SK-N-SH (cell line): Measurements from ENCODE around the gene GJA3. TPM values are rescaled to one million over a fixed set of nuclear protein-coding genes. Genes with fewer than 3 reads are reported as not detected.

Experiments
- CTCF ChIA-PET: fragments of 300-600, 350-600 bp; formaldehyde crosslinking; extraction: SDS; loops from one replicate; lab custom pipeline; 2021; lab: Yijun Ruan, JAX
- POLR2A ChIA-PET: fragments of 350-600 bp; sonication (Branson Sonifier 250); formaldehyde crosslinking; extraction: SDS; loops from one replicate; lab custom pipeline; 2020; ENCODE audit warnings: antibody characterized with exemption, inconsistent platforms; lab: Yijun Ruan, JAX
- DNase-seq: peaks from one replicate; pipeline ENCODE4 v3.0.0; 2012
- H2AFZ ChIP-seq: fragments of 200-600 bp; sonication (generic); 2 replicates; pipeline ENCODE4 v1.8.1; 2016; ENCODE audit warnings: antibody characterized with exemption, mild to moderate bottlenecking, low read depth
- H3F3A ChIP-seq: fragments of 200-600 bp; sonication (generic); replicated peaks from 2 replicates; pipeline ENCODE3; 2016; ENCODE audit warnings: antibody characterized with exemption, mild to moderate bottlenecking; ENCODE audit not compliant: insufficient read depth
- H3K27ac ChIP-seq, 2 experiments: fragments of 200-500 bp in 1 of 2; fragments of 200-600 bp in 1 of 2; sonication (Bioruptor generic) in 1 of 2; sonication (generic), shearing (Covaris generic) in 1 of 2; 2 replicates each; pipeline versions ENCODE4 v1.5.1 to v1.6.1; 2014 to 2016; ENCODE audit warnings: low read depth in 2 of 2, inconsistent platforms in 1 of 2, low read length in 1 of 2, mild to moderate bottlenecking in 1 of 2, mixed read lengths in 1 of 2
- H3K27me3 ChIP-seq: fragments of 200-600 bp; sonication (generic), shearing (Covaris generic); 2 replicates; pipeline ENCODE4 v1.6.1; 2016; ENCODE audit warnings: mixed run types; ENCODE audit not compliant: insufficient read depth
- H3K36me3 ChIP-seq, 2 experiments: fragments of 200-500 bp in 1 of 2; fragments of 200-600 bp in 1 of 2; sonication (Bioruptor generic) in 1 of 2; sonication (generic) in 1 of 2; replicated peaks in 1 of 2; 2 replicates each; pipeline versions ENCODE3 to v1.5.1; 2014 to 2016; ENCODE audit warnings: low read length in 1 of 2, mild to moderate bottlenecking in 1 of 2; ENCODE audit not compliant: insufficient read depth in 2 of 2, control insufficient read depth in 1 of 2
- H3K4me1 ChIP-seq, 2 experiments: fragments of 200-500 bp in 1 of 2; fragments of 200-600 bp in 1 of 2; sonication (Bioruptor generic) in 1 of 2; sonication (generic), shearing (Covaris generic) in 1 of 2; 2 replicates each; pipeline versions ENCODE4 v1.5.1 to v1.6.1; 2014 to 2016; ENCODE audit warnings: low read depth in 1 of 2, low read length in 1 of 2, mixed run types in 1 of 2; ENCODE audit not compliant: insufficient read depth in 2 of 2, control insufficient read depth in 1 of 2
- H3K4me2 ChIP-seq: fragments of 200-600 bp; sonication (generic), shearing (Covaris generic); 2 replicates; pipeline ENCODE4 v1.6.1; 2017; ENCODE audit warnings: mixed run types
- H3K4me3 ChIP-seq, 2 experiments: fragments of 200-500 bp in 1 of 2; fragments of 200-600 bp in 1 of 2; sonication (Bioruptor generic) in 1 of 2; sonication (generic), shearing (Covaris generic) in 1 of 2; 2 replicates each; pipeline versions ENCODE4 v1.5.1 to v1.8.1; 2014 to 2016; ENCODE audit warnings: low read depth in 2 of 2, inconsistent platforms in 1 of 2, low read length in 1 of 2, mild to moderate bottlenecking in 1 of 2, mixed read lengths in 1 of 2, moderate library complexity in 1 of 2
- H3K79me2 ChIP-seq: fragments of 200-600 bp; sonication (generic); 2 replicates; pipeline ENCODE4 v1.8.1; 2017; ENCODE audit warnings: mild to moderate bottlenecking; ENCODE audit not compliant: insufficient read depth
- H3K9ac ChIP-seq: fragments of 200-600 bp; sonication (generic); 2 replicates; pipeline ENCODE4 v1.6.1; 2017; ENCODE audit warnings: mixed run types
- H3K9me2 ChIP-seq: fragments of 200-600 bp; sonication (generic); 2 replicates; pipeline ENCODE4 v1.6.1; 2017; ENCODE audit warnings: mixed run types
- H3K9me3 ChIP-seq: fragments of 200-600 bp; sonication (generic); 2 replicates; pipeline ENCODE4 v1.6.1; 2017; ENCODE audit warnings: mixed run types, mild to moderate bottlenecking, moderate library complexity
- H4K20me1 ChIP-seq: fragments of 200-600 bp; sonication (generic); 2 replicates; pipeline ENCODE4 v1.6.1; 2017; ENCODE audit warnings: mild to moderate bottlenecking, mixed run types; ENCODE audit not compliant: insufficient read depth
- CHD2 ChIP-seq: fragments of 150-350 bp; IDR thresholded peaks from 2 replicates; pipeline ENCODE4 v1.6.1; 2018; ENCODE audit warnings: low read length; ENCODE audit not compliant: partially characterized antibody
- EZH2phosphoT487 ChIP-seq: fragments of 200-600 bp; sonication (generic); IDR thresholded peaks from 2 replicates; pipeline ENCODE4 v1.6.1; 2017; ENCODE audit warnings: low read depth, mixed run types, mild to moderate bottlenecking, antibody characterized with exemption, moderate library complexity, borderline replicate concordance
- FOSL2 ChIP-seq: IDR thresholded peaks from 2 replicates; pipeline ENCODE4 v1.4.0; 2012; ENCODE audit warnings: low read depth, mild to moderate bottlenecking, moderate library complexity, borderline replicate concordance
- JUND ChIP-seq: IDR thresholded peaks from 2 replicates; pipeline ENCODE4 v1.4.0; 2012
- MXI1 ChIP-seq: IDR thresholded peaks from 2 replicates; pipeline ENCODE4 v1.6.1; 2012; ENCODE audit warnings: mild to moderate bottlenecking, low read depth, low read length, improper control_type of control experiment
- NFIC ChIP-seq: IDR thresholded peaks from 2 replicates; pipeline ENCODE4 v1.4.0; 2012; ENCODE audit warnings: borderline replicate concordance
- NRF1 ChIP-seq: IDR thresholded peaks from 2 replicates; pipeline ENCODE4 v1.6.1; 2012; ENCODE audit warnings: low read depth, mild to moderate bottlenecking, low read length
- PBX3 ChIP-seq: IDR thresholded peaks from 2 replicates; pipeline ENCODE4; 2012
- RCOR1 ChIP-seq: fragments of 150-350 bp; IDR thresholded peaks from 2 replicates; pipeline ENCODE4 v1.6.1; 2017; ENCODE audit warnings: antibody characterized with exemption, low read length
- RXRA ChIP-seq: IDR thresholded peaks from 2 replicates; pipeline ENCODE4 v1.4.0; 2012; ENCODE audit warnings: low read depth, mild to moderate bottlenecking, borderline replicate concordance
- USF1 ChIP-seq: IDR thresholded peaks from 2 replicates; pipeline ENCODE4 v1.4.0; 2012; ENCODE audit warnings: low read depth, borderline replicate concordance
- USF2 ChIP-seq: fragments of 150-350 bp; IDR thresholded peaks from 2 replicates; pipeline ENCODE4 v1.6.1; 2017; ENCODE audit warnings: antibody characterized with exemption, low read length, low read depth, borderline replicate concordance
- YY1 ChIP-seq: IDR thresholded peaks from 2 replicates; pipeline ENCODE4 v1.4.0; 2012; ENCODE audit warnings: low read depth, mild to moderate bottlenecking
- WGBS: methylation state at CpG from one replicate; pipeline ENCODE4 v1.1.6; 2017; ENCODE audit warnings: low lambda C conversion rate; 5-methylcytosine and 5-hydroxymethylcytosine counted together
- polyA plus RNA-seq, 3 experiments: library from polyadenylated mRNA; depleted of rRNA; stranded (reverse); fragments of >200 nt; gene quantifications; 2 replicates each; pipeline ENCODE4 v1.2.3, GENCODE V29; 2012

The GJA3 gene
- polyA plus RNA-seq, 1 of the 3 experiments (the other 2 are of a cell fraction) = not detected

GRCh38 chr13:20161275-20161950 lies 561 bp upstream of the GJA3 start:
- peaks cover 14% of the 10 kb centered on the region for H3F3A ChIP-seq
- H3K79me2 ChIP-seq = no peaks in the 10 kb centered on the region
- no peak overlapping the region for H3K9ac ChIP-seq
- H3K9me2 ChIP-seq = no peaks in the 10 kb centered on the region
- peak overlapping the region in 1 of 2 experiments; percentile 16; a peak in 1 of 4 replicates for H3K4me3 ChIP-seq
- ChIA-PET POLR2A (no interaction called here), CTCF (interaction anchor here (0.6 to 1.6 kb wide), 9 partner anchors 9 to 176 kb away, joined by 3 to 10 read pairs (median 3); no protein-coding TSS in a partner anchor)
- no peaks in the 10 kb centered on the region for H3K36me3 ChIP-seq
- peaks cover 84% of the 10 kb centered on the region for H3K27me3 ChIP-seq
- H3K4me2 ChIP-seq = peak overlapping the region; percentile 43; the same call in 1 of the 2 replicates
- H3K4me1 ChIP-seq = no peaks in the 10 kb centered on the region; a peak in 1 of 4 replicates
- 5% methylated on average over 26 of the region's 79 CpGs for whole genome bisulfite sequencing
- no peaks in the 10 kb centered on the region for H3K9me3 ChIP-seq
- no peaks in the 10 kb centered on the region for H4K20me1 ChIP-seq
- TF ChIP-seq MXI1 (no peak), PBX3 (no peak), USF2 (no peak), NRF1 (no peak), CHD2 (no peak), NFIC (no peak), USF1 (no peak), FOSL2 (no peak), JUND (no peak), RXRA (no peak), EZH2phosphoT487 (no peak), RCOR1 (no peak), YY1 (no peak)
- no peak overlapping the region for H2AFZ ChIP-seq
- peak; percentile 43 for DNase-seq
- H3K27ac ChIP-seq = no peak overlapping the region

GRCh38 chr13:20159646-20160305 lies 1.1 kb downstream of the GJA3 start:
- H4K20me1 ChIP-seq = no peaks in the 10 kb centered on the region
- no peak overlapping the region for H3K4me2 ChIP-seq
- H3K4me1 ChIP-seq = no peaks in the 10 kb centered on the region; a peak in 1 of 4 replicates
- no peaks in the 10 kb centered on the region for H3K79me2 ChIP-seq
- H3K9me2 ChIP-seq = no peaks in the 10 kb centered on the region
- DNase-seq = no peak
- no peak overlapping the region for H3K9ac ChIP-seq
- H3K4me3 ChIP-seq = no peak overlapping the region
- CTCF ChIA-PET = interaction anchor here (0.6 to 2.0 kb wide), 9 partner anchors 10 to 71 kb away, joined by 3 to 8 read pairs (median 4); no protein-coding TSS in a partner anchor
- 17% methylated on average over 18 of the region's 18 CpGs for WGBS
- H3K27me3 ChIP-seq = peaks cover 81% of the 10 kb centered on the region
- H3K36me3 ChIP-seq = no peaks in the 10 kb centered on the region
- peaks cover 18% of the 10 kb centered on the region for H3F3A ChIP-seq
- TF ChIP-seq EZH2phosphoT487 (peak; percentile 81; the same call in 1 of the 2 replicates), PBX3 (no peak)
- H2AFZ ChIP-seq = no peak overlapping the region
- POLR2A ChIA-PET = no interaction called here
- H3K27ac ChIP-seq = no peak overlapping the region
- H3K9me3 ChIP-seq = no peaks in the 10 kb centered on the region
